Osteocyte (in vitro differentiated cells): Measurements from ENCODE around the gene RGS11. TPM values are rescaled to one million over a fixed set of nuclear protein-coding genes. Genes with fewer than 3 reads are reported as not detected.

Experiments used
- DNase-seq: peaks from one replicate; pipeline ENCODE4 v3.0.0; 2021; ENCODE audit warnings: mixed read lengths; ENCODE audit not compliant: unreplicated experiment; ENCODE audit errors: extremely low spot score
- H3K27ac Mint-ChIP-seq: one replicate; pipeline ENCODE4 v1.8.0; 2021; ENCODE audit warnings: mild to moderate bottlenecking, mixed read lengths; ENCODE audit not compliant: unreplicated experiment
- H3K27me3 Mint-ChIP-seq: one replicate; pipeline ENCODE4 v1.8.0; 2021; ENCODE audit warnings: mixed read lengths; ENCODE audit not compliant: unreplicated experiment
- H3K36me3 Mint-ChIP-seq: one replicate; pipeline ENCODE4 v1.8.0; 2021; ENCODE audit warnings: mixed read lengths; ENCODE audit not compliant: unreplicated experiment
- H3K4me1 Mint-ChIP-seq: one replicate; pipeline ENCODE4 v1.8.0; 2021; ENCODE audit warnings: mixed read lengths; ENCODE audit not compliant: unreplicated experiment
- H3K4me3 Mint-ChIP-seq: one replicate; pipeline ENCODE4 v1.8.0; 2021; ENCODE audit warnings: mild to moderate bottlenecking, moderate library complexity, mixed read lengths; ENCODE audit not compliant: unreplicated experiment
- H3K9me3 Mint-ChIP-seq: one replicate; pipeline ENCODE4 v1.8.0; 2021; ENCODE audit warnings: mixed read lengths; ENCODE audit not compliant: unreplicated experiment
- CTCF ChIP-seq: fragments of 200-600 bp; sonication (generic); IDR thresholded peaks from 2 replicates; pipeline ENCODE4 v1.5.0; 2021; ENCODE audit warnings: antibody characterized with exemption, mild to moderate bottlenecking, moderate library complexity
- total RNA-seq: library from RNA; stranded (reverse); gene quantifications from 2 replicates; pipeline ENCODE4 v1.2.1, GENCODE V29; 2021

The RGS11 gene
- total RNA-seq, 1 donor from 2014 or later: 9.5 TPM

- Mint-ChIP-seq H3K27me3 (no peaks in the 10 kb centered on the region), H3K27ac (no peak overlapping the region), H3K9me3 (no peaks in the 10 kb centered on the region), H3K4me3 (no peak overlapping the region), H3K4me1 (peaks cover 1% of the 10 kb centered on the region), H3K36me3 (peaks cover 12% of the 10 kb centered on the region)
- no peak for DNase-seq
- TF ChIP-seq CTCF: no peak
Measured at GRCh38 chr16:314351-314750, 38.6 kb upstream of the RGS11 start.

GRCh38 chr16:311725-312124, 36.0 kb upstream of the RGS11 start:
- no peak for DNase-seq
- Mint-ChIP-seq H3K4me3 (no peak overlapping the region), H3K9me3 (no peaks in the 10 kb centered on the region), H3K4me1 (no peaks in the 10 kb centered on the region), H3K36me3 (peaks cover 15% of the 10 kb centered on the region), H3K27me3 (no peaks in the 10 kb centered on the region), H3K27ac (no peak overlapping the region)
- no peak for TF ChIP-seq CTCF

GRCh38 chr16:309476-309875, 33.7 kb upstream of the RGS11 start:
- Mint-ChIP-seq H3K36me3 (peaks cover 22% of the 10 kb centered on the region), H3K27me3 (no peaks in the 10 kb centered on the region), H3K4me3 (no peak overlapping the region), H3K9me3 (no peaks in the 10 kb centered on the region), H3K4me1 (no peaks in the 10 kb centered on the region), H3K27ac (no peak overlapping the region)
- no peak for DNase-seq
- TF ChIP-seq CTCF: no peak

- no peak for DNase-seq
- H3K9me3 Mint-ChIP-seq: no peaks in the 10 kb centered on the region
- TF ChIP-seq CTCF: no peak
- no peak overlapping the region for H3K4me3 Mint-ChIP-seq
- H3K27ac Mint-ChIP-seq: no peak overlapping the region
- H3K27me3 Mint-ChIP-seq: no peaks in the 10 kb centered on the region
- H3K36me3 Mint-ChIP-seq: peaks cover 24% of the 10 kb centered on the region
- no peaks in the 10 kb centered on the region for H3K4me1 Mint-ChIP-seq
Measured at GRCh38 chr16:307691-308312, 32.1 kb upstream of the RGS11 start.

- no peaks in the 10 kb centered on the region for H3K27me3 Mint-ChIP-seq
- TF ChIP-seq CTCF: no peak
- H3K27ac Mint-ChIP-seq: no peak overlapping the region
- no peak for DNase-seq
- no peak overlapping the region for H3K4me3 Mint-ChIP-seq
- H3K36me3 Mint-ChIP-seq: peaks cover 18% of the 10 kb centered on the region
- no peaks in the 10 kb centered on the region for H3K9me3 Mint-ChIP-seq
- no peaks in the 10 kb centered on the region for H3K4me1 Mint-ChIP-seq
Measured at GRCh38 chr16:306911-307370, 31.2 kb upstream of the RGS11 start.
